Vagina (tissue), 2 donors: ENCODE results near the gene VIM. TPM values are rescaled to one million over a fixed set of nuclear protein-coding genes. Genes with fewer than 3 reads are reported as not detected.

Source experiments
- DNase-seq, 2 donors: peaks; one replicate each; pipeline ENCODE4 v3.0.0-alpha.2; 2017; ENCODE audit errors: extremely low spot score in 2 of 2
- H3K27ac ChIP-seq: fragments of 200-600 bp; sonication (generic); one replicate; pipeline ENCODE4 v1.5.1; 2019
- H3K27me3 ChIP-seq: fragments of 200-600 bp; sonication (generic); one replicate; pipeline ENCODE4 v1.5.1; 2019
- H3K36me3 ChIP-seq, 2 donors: fragments of 200-600 bp; sonication (generic); one replicate each; pipeline ENCODE4 v1.5.1; 2017 to 2019
- H3K4me1 ChIP-seq: fragments of 200-600 bp; sonication (generic); one replicate; pipeline ENCODE4 v1.5.1; 2019
- H3K4me3 ChIP-seq, 2 donors: fragments of 200-600 bp; sonication (generic); 1 replicate in 1 of 2; 2 replicates in 1 of 2; pipeline ENCODE4 v1.5.1; 2016 to 2019
- H3K9me3 ChIP-seq: fragments of 200-600 bp; sonication (generic); one replicate; pipeline ENCODE4 v1.5.1; 2019
- POLR2A ChIP-seq, 2 donors: fragments of 450-650 bp; IDR thresholded peaks; one replicate each; pipeline ENCODE4 v1.6.1; 2017; ENCODE audit warnings: antibody characterized with exemption in 2 of 2, mild to moderate bottlenecking in 2 of 2, moderate library complexity in 2 of 2
- POLR2AphosphoS5 ChIP-seq, 2 donors: sonication (generic); formaldehyde crosslinking; IDR thresholded peaks; one replicate each; pipeline ENCODE4 v1.9.0; 2017; ENCODE audit warnings: antibody characterized with exemption in 2 of 2, mild to moderate bottlenecking in 2 of 2, low read depth in 1 of 2; ENCODE audit not compliant: insufficient read depth in 1 of 2
- intact Hi-C: fragments of 100-400 bp; cut with DNase I; formaldehyde crosslinking; loops from one replicate; pipeline ENCODE4 v1.15.1; 2023
- total RNA-seq: library from RNA; depleted of rRNA; stranded (reverse); fragments of >200 nt; gene quantifications from one replicate; pipeline ENCODE4 v1.2.3, GENCODE V29; 2016
- TF ChIP-seq, protein P1 (sequence below), 3 experiments: fragments of 450-650 bp in 2 of 3; fragments of 200-600 bp in 1 of 3; sonication (generic) in 1 of 3; IDR thresholded peaks; one replicate each; pipeline ENCODE4 v1.5.1; 2017 to 2019; ENCODE audit warnings: antibody characterized with exemption in 3 of 3, mild to moderate bottlenecking in 2 of 3, moderate library complexity in 2 of 3

VIM gene
- total RNA-seq, 1 donor from 2014 or later = 2,692 TPM

DNA sequence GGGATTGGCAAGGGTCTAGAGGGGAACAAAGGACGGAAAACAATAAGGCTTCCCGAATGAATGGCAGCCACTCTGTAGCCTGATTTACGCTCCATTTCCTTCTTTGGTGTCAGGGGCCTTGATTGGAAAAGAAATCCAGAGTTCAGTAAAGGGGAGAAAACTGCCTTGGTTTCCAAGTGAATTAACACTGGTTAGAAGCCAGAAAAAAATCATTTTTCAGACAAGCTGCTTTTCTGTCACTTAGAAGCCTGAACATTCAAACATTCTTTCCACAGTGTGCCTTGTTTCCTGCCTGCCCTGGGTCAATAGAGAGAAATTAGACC is 26.3 kb upstream of the VIM start:
- no peaks in the 10 kb centered on the region for H3K9me3 ChIP-seq
- peaks cover 25% of the 10 kb centered on the region for H3K4me1 ChIP-seq
- intact Hi-C loops = loop anchor here (1.0 kb wide), 1 partner anchor 28 kb away; no protein-coding TSS in a partner anchor
- H3K27ac ChIP-seq = peak overlapping the region; percentile 92
- H3K27me3 ChIP-seq = no peaks in the 10 kb centered on the region
- no peaks in the 10 kb centered on the region for H3K36me3 ChIP-seq
- TF ChIP-seq POLR2A (IDR thresholded peaks at IDR 0.05) (no peak), POLR2AphosphoS5 (IDR thresholded peaks at IDR 0.05; ENCODE audit: insufficient read depth in 1 of 2, low read depth in 1 of 2) (no peak)
- TF ChIP-seq, protein P1, sequence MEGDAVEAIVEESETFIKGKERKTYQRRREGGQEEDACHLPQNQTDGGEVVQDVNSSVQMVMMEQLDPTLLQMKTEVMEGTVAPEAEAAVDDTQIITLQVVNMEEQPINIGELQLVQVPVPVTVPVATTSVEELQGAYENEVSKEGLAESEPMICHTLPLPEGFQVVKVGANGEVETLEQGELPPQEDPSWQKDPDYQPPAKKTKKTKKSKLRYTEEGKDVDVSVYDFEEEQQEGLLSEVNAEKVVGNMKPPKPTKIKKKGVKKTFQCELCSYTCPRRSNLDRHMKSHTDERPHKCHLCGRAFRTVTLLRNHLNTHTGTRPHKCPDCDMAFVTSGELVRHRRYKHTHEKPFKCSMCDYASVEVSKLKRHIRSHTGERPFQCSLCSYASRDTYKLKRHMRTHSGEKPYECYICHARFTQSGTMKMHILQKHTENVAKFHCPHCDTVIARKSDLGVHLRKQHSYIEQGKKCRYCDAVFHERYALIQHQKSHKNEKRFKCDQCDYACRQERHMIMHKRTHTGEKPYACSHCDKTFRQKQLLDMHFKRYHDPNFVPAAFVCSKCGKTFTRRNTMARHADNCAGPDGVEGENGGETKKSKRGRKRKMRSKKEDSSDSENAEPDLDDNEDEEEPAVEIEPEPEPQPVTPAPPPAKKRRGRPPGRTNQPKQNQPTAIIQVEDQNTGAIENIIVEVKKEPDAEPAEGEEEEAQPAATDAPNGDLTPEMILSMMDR (IDR thresholded peaks at IDR 0.05) = no peak
- no peak for DNase-seq
- peak overlapping the region; percentile 64 to 68 for H3K4me3 ChIP-seq

DNA sequence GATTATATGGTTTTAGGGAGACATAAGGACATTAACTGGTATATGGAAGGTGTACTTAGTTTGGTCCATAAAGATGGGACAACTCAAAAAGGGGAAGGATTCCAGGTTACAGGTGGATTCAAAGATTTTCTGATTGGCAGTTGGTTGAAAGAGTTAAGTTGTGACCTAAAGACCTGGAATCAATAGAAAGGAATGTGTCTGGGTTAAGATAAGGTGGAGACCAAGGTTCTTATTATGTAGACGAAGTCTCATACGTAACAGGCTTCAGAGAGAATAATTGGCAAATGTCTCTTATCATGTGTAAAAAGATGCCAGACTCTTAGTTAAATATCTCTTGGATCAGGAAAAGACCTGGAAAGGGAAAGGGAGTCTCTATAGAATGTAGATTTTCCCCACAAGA is 25.5 kb upstream of the VIM start:
- Histone ChIP-seq H3K4me3 (no peak overlapping the region), H3K9me3 (no peaks in the 10 kb centered on the region), H3K4me1 (peaks cover 25% of the 10 kb centered on the region), H3K27me3 (no peaks in the 10 kb centered on the region), H3K36me3 (no peaks in the 10 kb centered on the region), H3K27ac (no peak overlapping the region)
- intact Hi-C loops = no loop called here
- no peak for DNase-seq
- TF ChIP-seq POLR2AphosphoS5 (IDR thresholded peaks at IDR 0.05; ENCODE audit: insufficient read depth in 1 of 2, low read depth in 1 of 2) (no peak), POLR2A (IDR thresholded peaks at IDR 0.05) (no peak)
- TF ChIP-seq, protein P1 (IDR thresholded peaks at IDR 0.05) = no peak

DNA sequence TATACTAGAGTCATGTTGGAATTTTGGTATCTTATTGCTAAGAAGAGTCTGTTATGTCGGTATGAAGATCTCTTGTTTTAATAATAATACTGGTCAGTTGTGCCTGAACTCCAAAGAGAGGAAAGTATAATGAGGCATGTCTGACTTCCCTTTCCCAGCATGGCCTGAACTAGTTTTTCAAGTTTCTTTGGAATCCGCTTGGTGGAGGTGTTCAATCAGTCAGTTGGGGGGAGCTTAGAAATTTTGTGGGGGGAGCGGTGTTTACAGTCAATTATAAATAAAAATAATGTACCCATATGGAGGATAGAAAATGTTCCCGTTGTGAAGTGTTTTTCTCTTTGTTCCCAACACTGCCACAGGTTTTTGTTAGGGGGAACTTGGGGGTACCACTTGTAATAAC is 25.0 kb upstream of the VIM start:
- Histone ChIP-seq H3K4me3 (no peak overlapping the region), H3K36me3 (no peaks in the 10 kb centered on the region), H3K4me1 (peaks cover 25% of the 10 kb centered on the region), H3K9me3 (no peaks in the 10 kb centered on the region), H3K27me3 (no peaks in the 10 kb centered on the region), H3K27ac (no peak overlapping the region)
- intact Hi-C loops = no loop called here
- no peak for DNase-seq
- TF ChIP-seq, protein P1 (IDR thresholded peaks at IDR 0.05) = no peak
- no peak for TF ChIP-seq POLR2A (IDR thresholded peaks at IDR 0.05)
- TF ChIP-seq POLR2AphosphoS5 (IDR thresholded peaks at IDR 0.05; ENCODE audit: insufficient read depth in 1 of 2, low read depth in 1 of 2) = no peak

DNA sequence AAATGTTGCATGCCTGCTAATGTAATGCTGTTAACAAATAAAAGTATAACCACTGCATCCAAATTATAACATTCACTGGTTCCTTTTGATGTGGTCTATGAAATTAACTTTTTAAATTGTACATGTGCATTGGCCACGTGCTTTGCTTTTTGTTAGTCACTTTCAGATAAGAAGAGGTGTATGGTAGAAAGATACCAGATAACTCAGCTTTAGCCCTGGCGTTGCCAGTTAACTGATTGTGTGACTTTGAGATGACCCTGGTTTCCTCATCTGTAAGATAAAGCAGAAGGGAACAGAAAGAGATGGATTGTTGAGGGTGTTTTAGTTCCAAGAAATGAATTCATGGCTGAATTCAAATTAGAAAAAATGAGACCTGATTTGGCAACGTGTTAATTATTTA is 24.6 kb upstream of the VIM start:
- H3K9me3 ChIP-seq = no peaks in the 10 kb centered on the region
- H3K27ac ChIP-seq = no peak overlapping the region
- no peaks in the 10 kb centered on the region for H3K36me3 ChIP-seq
- DNase-seq = no peak
- peaks cover 25% of the 10 kb centered on the region for H3K4me1 ChIP-seq
- H3K27me3 ChIP-seq = no peaks in the 10 kb centered on the region
- TF ChIP-seq POLR2AphosphoS5 (IDR thresholded peaks at IDR 0.05; ENCODE audit: insufficient read depth in 1 of 2, low read depth in 1 of 2) = no peak
- intact Hi-C loops = no loop called here
- H3K4me3 ChIP-seq = no peak overlapping the region

DNA sequence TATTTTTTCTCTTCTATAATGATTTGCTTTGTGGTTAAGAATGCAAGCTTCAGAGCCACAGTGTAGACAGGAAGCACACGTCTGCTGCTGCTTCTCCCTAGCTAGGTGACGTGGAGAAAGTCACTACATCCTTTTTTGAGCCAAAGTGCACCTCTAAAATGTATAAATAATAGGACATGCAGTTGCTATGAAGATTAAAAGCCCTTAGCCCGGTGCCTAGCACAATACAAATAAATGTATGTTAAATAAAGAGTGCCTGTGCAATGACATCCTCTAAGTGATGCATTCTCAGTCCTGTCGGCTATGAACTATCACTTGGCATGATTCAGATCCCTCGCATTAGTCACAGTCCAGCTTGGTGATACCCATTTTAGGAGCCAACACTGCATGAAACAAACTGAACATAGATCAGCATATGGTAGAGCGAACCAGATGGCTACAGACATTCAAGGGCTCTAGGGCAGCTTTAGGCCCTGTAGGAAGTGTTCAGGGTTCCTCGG is 21.8 kb upstream of the VIM start:
- Histone ChIP-seq H3K4me3 (no peak overlapping the region), H3K36me3 (no peaks in the 10 kb centered on the region), H3K27ac (no peak overlapping the region), H3K27me3 (no peaks in the 10 kb centered on the region), H3K4me1 (peaks cover 5% of the 10 kb centered on the region), H3K9me3 (no peaks in the 10 kb centered on the region)
- no peak for TF ChIP-seq POLR2A (IDR thresholded peaks at IDR 0.05)
- TF ChIP-seq, protein P1 (IDR thresholded peaks at IDR 0.05) = no peak
- no peak for TF ChIP-seq POLR2AphosphoS5 (IDR thresholded peaks at IDR 0.05; ENCODE audit: insufficient read depth in 1 of 2, low read depth in 1 of 2)
- intact Hi-C loops = no loop called here
- no peak for DNase-seq
